Forelimb muscle (tissue), 1 donor: ENCODE data around the gene MADD. TPM values are rescaled to one million over a fixed set of nuclear protein-coding genes. Genes with fewer than 3 reads are reported as not detected.
"Not testable (repeated sequence)": the region's sequence is repeated elsewhere in the genome, so short reads cannot be mapped to it uniquely, and the experiment has no call there.

Source experiments
- DNase-seq: peaks from one replicate; pipeline ENCODE4 v3.0.0-alpha.2; 2013; ENCODE audit warnings: low read depth
- polyA plus RNA-seq: library from polyadenylated mRNA; unstranded; fragments of 120-200 nt; gene quantifications from one replicate; pipeline ENCODE4 v1.2.1, GENCODE V29; 2013; ENCODE audit not compliant: insufficient read length

Gene MADD
- polyA plus RNA-seq, 1 donor: 31.6 TPM

DNA sequence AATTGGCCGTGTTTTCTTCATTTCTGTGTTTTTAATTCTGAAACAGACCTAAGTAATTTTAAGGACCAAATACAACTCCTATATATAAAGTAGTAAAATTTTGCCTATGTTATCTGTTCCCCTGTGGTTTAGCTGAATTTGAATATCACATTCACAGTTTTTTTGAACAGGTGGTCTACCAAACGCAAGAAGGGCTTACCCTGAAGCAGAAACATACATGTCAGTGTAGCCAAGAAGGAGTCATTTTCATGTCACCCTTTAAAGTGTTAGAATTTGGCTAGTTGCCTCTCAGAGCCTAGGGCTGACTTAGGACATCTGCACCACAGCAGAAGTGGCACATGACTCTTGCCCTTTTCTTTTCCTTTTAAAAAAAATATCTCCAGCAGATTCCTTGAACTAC is 48.2 kb downstream of the MADD start:
- no peak for DNase-seq

- no peak for DNase-seq
Measured at GRCh38 chr11:47324520-47324919, 54.6 kb downstream of the MADD start.

DNA sequence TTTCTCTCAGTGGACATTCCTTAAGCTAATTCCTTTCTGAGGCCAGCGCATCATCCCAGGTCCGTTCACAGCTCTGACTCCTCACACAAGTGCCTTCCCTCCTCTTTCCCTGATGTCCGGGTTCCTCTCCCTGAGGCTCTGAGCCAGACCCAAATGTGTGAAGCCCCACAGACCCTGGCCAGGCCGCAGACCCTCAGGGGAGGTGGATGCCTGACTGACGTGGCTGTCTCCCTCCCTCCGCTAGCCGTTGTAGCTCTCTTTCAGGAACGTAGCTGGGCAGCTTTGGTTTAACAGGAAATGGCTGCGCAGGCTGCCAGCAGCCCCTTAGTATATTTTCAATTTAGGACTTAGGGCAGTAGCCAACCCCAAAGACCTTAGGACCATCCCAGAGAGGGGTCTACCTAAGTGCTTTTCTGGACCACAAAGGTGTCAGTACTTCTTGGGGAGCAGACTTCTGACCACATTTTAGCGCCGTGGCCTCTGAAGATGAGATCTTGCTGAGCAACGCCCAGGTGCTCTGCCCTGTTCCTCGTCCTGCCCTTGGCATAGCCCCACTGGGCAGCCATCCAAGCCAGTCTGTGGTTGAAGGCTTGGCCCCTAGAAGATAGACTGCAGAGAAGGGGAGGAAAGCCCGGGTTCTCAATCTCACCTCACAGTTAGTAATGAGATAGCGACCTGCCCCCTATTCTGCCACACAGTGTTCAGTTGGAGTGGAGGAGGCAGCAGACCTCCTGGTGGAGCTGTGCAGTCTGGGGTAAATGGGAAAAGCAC is 55.5 kb downstream of the MADD start:
- no peak for DNase-seq

DNA sequence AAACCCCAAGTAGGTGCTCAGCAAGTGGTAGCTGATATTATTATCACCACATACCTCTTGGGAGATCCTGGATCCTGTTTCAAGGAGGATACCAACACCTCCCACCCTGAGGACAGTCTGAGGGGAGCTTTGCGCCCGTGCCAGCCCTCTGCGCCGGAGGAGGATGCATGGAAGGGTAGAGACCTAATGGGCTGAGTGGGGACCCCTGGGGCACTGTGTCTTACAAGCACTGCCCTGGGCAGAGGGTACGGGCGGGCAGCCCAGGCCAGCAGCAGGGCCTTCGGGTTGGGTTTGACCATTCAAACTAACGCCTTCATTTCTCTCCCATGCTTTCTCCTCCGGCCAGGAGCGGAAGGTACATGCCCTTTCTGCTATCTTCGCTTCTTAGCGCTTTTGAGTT is 56.3 kb downstream of the MADD start:
- DNase-seq: no peak

DNA sequence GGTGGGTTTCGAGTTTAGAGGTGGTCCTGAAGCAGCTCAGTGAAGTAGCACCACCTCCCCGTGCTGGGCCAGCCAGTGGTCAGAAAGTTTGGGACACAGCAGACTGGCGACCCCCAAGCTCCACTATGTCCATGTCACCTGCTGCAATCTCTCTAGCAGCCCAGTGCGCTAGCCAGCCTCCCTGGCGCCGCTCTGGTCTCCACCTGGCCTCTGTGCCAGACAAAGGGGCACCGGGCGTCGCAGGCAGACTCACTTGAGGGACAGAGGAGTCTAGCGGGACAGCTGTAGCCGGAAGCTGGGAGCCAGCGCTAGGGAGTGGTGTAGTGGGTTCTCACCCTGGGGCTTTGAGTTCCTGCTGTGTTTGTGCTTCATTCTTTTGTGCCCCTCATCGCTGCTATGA is 57.1 kb downstream of the MADD start:
- no peak for DNase-seq

- DNase-seq: no peak
Measured at GRCh38 chr11:47327949-47328348, 58.0 kb downstream of the MADD start.

DNA sequence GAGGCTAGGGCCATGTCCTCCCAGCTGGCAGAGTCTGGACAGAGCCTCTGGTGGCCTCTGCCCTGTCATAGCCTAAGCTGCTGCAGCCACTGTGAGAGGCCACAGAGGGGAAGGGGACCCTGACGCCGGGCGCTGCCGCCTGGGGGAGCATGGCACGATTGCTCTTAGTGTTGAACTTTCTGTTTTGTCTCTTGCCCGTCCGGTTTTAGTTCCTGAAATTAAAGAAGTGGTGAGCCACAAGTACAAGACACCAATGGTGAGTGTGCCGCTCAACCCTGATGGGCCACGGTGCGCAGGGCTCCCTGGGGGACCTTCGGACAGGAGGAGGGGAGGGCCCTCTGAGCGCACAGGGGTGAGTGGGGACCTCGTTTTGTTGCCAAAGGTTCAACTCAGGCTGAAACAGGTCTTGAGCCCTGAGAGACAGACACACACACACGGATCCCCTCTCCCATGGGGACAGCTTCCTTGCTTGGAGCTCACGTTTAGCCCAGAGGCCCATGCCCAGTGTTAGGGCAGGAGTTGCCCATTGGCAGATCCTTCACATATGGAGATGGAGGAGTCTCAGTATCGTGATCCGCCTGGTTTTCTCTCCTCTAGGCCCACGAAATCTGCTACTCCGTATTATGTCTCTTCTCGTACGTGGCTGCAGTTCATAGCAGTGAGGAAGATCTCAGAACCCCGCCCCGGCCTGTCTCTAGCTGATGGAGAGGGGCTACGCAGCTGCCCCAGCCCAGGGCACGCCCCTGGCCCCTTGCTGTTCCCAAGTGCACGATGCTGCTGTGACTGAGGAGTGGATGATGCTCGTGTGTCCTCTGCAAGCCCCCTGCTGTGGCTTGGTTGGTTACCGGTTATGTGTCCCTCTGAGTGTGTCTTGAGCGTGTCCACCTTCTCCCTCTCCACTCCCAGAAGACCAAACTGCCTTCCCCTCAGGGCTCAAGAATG is 58.8 kb downstream of the MADD start:
- no peak for DNase-seq

GRCh38 chr11:47329431-47329986 is 59.6 kb downstream of the MADD start:
- no peak for DNase-seq

- no peak for DNase-seq
Measured at GRCh38 chr11:47329987-47330931, 60.3 kb downstream of the MADD start.

- DNase-seq: no peak
Measured at GRCh38 chr11:47331454-47332302, 61.7 kb downstream of the MADD start.

GRCh38 chr11:47332303-47332711 is 62.4 kb downstream of the MADD start:
- no peak for DNase-seq

GRCh38 chr11:47332791-47333525 is 63.0 kb downstream of the MADD start:
- DNase-seq: no peak

DNA sequence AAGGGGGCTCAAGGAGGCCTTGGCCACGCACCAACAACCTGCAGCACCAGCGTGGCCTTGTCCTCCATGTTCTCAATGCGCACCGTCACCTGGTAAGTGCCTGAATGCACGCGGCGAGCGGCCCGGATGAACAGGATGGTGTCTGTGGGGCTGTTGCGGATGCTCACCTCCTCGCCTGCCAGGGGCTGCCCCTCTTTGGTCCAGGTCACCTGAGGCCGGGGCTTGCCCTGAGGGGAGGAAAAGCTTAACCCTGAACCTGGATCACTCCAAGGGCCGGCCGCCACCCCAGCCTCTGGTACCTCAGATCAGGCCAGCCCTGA is 63.6 kb downstream of the MADD start:
- DNase-seq: no peak

DNA sequence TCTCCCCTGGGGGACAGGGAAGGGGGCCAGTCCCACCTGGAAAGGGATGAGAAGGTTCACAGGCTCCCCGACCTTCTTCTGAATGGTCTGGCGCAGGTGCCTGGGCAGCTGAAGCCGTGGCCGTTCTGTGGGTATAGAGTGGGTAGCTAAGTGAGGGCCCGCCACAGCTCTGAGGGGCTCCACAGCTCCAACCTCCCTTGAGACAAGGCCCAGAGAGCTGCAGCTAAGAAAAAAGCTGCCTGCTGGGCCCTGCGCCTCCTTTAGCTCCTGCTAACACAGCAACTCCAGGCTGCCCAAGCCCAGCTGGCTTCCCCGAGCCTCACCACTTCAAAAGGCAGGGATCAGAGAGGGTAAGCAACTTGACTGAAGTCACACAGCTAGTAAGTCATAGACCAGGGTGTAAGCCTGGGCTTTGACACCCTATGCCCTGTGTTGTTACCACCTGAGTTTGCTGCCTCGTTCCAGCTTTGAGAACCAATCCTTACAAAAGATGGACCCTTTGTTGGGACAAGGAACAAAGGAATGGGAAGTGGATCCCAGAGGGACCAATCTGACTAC is 64.0 kb downstream of the MADD start:
- DNase-seq: no peak

DNA sequence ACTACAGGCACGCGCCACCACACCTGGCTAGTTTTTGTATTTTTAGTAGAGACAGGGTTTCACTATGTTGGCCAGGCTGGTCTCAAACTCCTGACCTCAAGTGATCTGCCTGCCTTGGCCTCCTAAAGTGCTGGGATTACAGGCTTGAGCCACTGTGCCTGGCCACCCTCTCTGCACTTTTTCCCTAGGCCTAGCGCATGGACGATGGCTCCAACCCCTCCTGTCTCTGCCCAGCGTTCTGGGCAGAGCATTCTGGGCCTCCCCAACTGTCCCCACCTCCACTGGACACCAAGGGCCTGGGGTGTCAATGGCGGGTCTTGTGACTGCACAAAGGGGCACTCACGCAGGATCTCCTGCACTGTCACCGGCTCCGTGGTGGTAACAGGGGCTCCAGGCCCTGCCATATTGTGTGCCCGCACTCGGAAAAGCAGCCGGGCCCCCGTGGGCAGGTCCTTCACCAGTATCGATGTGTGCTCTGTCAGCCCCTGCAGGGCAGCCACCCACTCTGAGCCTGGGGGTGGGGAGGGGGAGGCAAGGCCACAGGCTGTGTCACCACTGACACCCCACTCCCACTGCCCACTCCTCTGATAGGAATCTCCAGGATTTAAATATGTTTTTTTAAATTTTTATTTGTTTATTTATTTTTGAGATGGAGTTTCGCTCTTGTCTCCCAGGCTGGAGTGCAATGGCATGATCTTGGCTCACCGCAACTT is 64.9 kb downstream of the MADD start:
- not testable (repeated sequence) for DNase-seq

DNA sequence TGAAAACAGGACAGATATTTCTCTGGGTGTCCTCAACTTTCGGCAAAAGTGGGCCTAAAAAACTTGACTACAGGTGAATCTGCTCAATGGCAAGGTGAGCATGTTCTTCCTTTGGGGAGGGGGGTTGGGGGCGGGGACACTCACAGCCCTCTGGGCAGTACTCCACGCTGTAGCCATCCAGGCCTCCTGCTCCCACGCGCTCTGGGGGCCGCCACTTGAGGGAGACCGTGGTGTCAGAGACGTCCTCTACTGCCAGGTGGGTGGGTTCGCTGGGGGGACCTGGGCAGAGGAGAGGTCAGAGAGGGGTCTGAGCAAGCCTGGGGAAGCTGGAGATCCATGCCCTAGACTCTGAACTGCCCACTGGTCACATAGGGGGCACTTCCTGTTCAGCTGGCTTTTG is 65.8 kb downstream of the MADD start:
- DNase-seq: no peak

- no peak for DNase-seq
Measured at GRCh38 chr11:47336595-47336994, 66.7 kb downstream of the MADD start.

DNA sequence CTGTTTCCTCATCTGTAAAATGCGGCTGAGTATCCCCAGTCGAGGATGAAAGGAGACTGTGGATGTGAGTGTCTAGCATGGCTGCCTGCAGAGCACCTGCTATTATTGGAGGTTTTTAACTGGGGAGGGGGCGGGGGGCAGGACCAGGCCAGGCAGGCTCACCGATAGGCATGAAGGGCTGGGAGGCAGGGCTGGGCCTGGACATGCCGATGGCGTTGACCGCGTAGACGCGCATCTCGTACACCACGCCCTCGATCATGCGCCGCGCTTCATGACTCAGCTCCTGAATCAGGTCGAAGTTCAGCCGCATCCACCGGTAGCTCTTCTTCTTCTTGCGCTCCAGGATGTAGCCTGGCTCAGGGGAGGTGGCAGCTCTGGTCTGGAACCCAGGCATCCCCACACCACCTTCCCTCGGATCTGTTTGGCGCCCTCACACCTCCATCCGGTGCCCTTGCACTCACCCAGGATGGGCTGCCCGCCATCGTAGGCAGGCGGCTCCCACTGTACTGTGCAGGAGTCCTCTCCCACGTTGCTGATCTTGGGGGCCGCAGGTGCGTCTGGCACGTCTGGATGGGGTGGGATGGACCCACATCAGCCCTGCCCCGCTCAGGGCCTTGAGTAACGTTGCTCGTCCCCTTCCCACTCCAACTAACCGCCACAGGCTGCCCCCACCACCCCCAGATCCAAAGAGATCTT is 67.4 kb downstream of the MADD start:
- no peak for DNase-seq
